Esophagus (tissue), 2 donors: Measurements from ENCODE around the gene ODAD4. TPM values are rescaled to one million over a fixed set of nuclear protein-coding genes. Genes with fewer than 3 reads are reported as not detected.

ENCODE experiments used
- H3K27ac ChIP-seq, 2 donors: one replicate each; pipeline ENCODE4 v1.5.1; 2013; ENCODE audit warnings: low read depth in 2 of 2, mild to moderate bottlenecking in 2 of 2, inconsistent platforms in 1 of 2, low read length in 1 of 2, moderate library complexity in 1 of 2
- H3K27me3 ChIP-seq, 2 donors: one replicate each; pipeline ENCODE4 v1.6.1; 2013; ENCODE audit warnings: low read length in 2 of 2, control low read depth in 1 of 2, mild to moderate bottlenecking in 1 of 2; ENCODE audit not compliant: insufficient read depth in 2 of 2, control insufficient read depth in 1 of 2
- H3K36me3 ChIP-seq, 2 donors: one replicate each; pipeline ENCODE4 v1.6.1; 2013; ENCODE audit warnings: low read length in 1 of 2; ENCODE audit not compliant: control insufficient read depth in 2 of 2, insufficient read depth in 2 of 2
- H3K4me1 ChIP-seq, 2 donors: one replicate each; pipeline ENCODE4 v1.6.1; 2013; ENCODE audit warnings: low read length in 1 of 2; ENCODE audit not compliant: control insufficient read depth in 2 of 2, insufficient read depth in 2 of 2
- H3K4me3 ChIP-seq, 2 donors: one replicate each; pipeline ENCODE4 v1.5.1; 2013; ENCODE audit warnings: low read length in 2 of 2, mild to moderate bottlenecking in 2 of 2, low read depth in 1 of 2, moderate library complexity in 1 of 2
- H3K9me3 ChIP-seq, 2 donors: one replicate each; pipeline ENCODE4 v1.6.1; 2013; ENCODE audit warnings: mild to moderate bottlenecking in 2 of 2, low read depth in 1 of 2, low read length in 1 of 2, moderate library complexity in 1 of 2; ENCODE audit not compliant: control insufficient read depth in 2 of 2, insufficient read depth in 1 of 2
- WGBS, 2 donors: extraction: QIAGEN DNeasy Blood & Tissue Kit; methylation state at CpG; one replicate each; pipeline ENCODE4 v1.1.7; 2013; 5-methylcytosine and 5-hydroxymethylcytosine counted together
- polyA plus RNA-seq, 2 donors: library from polyadenylated mRNA; stranded (reverse); fragments of 200-250 nt; gene quantifications; one replicate each; pipeline ENCODE4 v1.2.3, GENCODE V29; 2013
- donor health status: healthy with polysubstance abuse.
- donor health status: Bipolar disorder and iron deficiency.

ODAD4 gene
- polyA plus RNA-seq, 2 donors = 0.18 to 0.31 TPM

- WGBS, 2 donors = 77% methylated on average over 4 of the region's 4 CpGs
- H3K4me1 ChIP-seq = no peaks in the 10 kb centered on the region
- H3K4me3 ChIP-seq = no peak overlapping the region
- H3K27ac ChIP-seq = no peak overlapping the region
- H3K27me3 ChIP-seq = no peaks in the 10 kb centered on the region
- H3K36me3 ChIP-seq = no peaks in the 10 kb centered on the region
- H3K9me3 ChIP-seq = no peaks in the 10 kb centered on the region
Measured at GRCh38 chr17:41939044-41939692, 8.8 kb downstream of the ODAD4 start.

DNA sequence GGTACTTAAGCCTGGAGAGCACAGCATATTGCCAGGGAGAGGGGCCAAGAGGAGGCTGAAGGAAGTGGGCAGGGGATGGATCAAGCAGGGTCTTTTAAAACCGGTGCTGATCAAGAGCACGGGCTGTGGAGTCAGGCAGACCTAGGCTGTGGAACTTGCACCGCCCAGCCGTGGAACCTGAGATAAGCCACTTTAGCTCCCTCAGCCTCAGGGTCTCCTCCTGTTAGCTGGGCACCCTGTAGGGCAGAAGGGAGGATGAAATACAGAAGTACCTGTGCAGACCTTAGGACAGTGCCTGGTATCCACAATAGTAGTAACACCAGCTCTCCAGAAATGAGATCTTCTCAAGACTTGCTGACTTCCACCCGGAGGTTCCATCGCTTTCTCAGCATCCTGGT lies 9.3 kb downstream of the ODAD4 start:
- Histone ChIP-seq H3K27ac (no peak overlapping the region), H3K36me3 (no peaks in the 10 kb centered on the region), H3K4me3 (no peak overlapping the region), H3K9me3 (no peaks in the 10 kb centered on the region), H3K4me1 (no peaks in the 10 kb centered on the region), H3K27me3 (no peaks in the 10 kb centered on the region)
- WGBS, 2 donors = 83 to 91% methylated on average over 4 to 6 of the region's 6 CpGs

DNA sequence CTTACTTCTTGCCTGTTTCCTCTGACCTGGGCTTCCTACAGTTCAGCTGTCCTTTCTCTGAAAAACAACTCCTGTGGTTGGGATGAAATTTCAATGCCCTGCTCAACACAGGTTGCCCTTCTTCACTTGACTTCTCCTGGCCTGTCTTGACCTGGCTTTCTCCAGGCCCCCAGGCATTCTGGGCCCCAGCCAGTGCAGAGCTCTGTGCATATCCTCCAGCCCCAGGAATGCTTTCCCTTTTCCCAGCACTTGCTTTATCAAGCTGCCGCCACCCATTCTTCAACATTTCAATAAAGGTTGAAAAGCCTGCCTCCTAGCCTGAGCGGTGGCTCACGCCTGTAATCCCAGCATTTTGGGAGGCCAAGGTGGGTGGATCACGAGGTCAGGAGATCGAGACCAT lies 10.8 kb downstream of the ODAD4 start:
- no peaks in the 10 kb centered on the region for H3K4me1 ChIP-seq
- no peaks in the 10 kb centered on the region for H3K36me3 ChIP-seq
- H3K27ac ChIP-seq = no peak overlapping the region
- H3K27me3 ChIP-seq = no peaks in the 10 kb centered on the region
- H3K4me3 ChIP-seq = no peak overlapping the region
- no peaks in the 10 kb centered on the region for H3K9me3 ChIP-seq
- 82 to 88% methylated on average over 5 of the region's 5 CpGs for WGBS, 2 donors

- H3K4me3 ChIP-seq = no peak overlapping the region
- no peaks in the 10 kb centered on the region for H3K36me3 ChIP-seq
- H3K27ac ChIP-seq = no peak overlapping the region
- H3K27me3 ChIP-seq = no peaks in the 10 kb centered on the region
- no peaks in the 10 kb centered on the region for H3K4me1 ChIP-seq
- 87 to 93% methylated on average over 8 of the region's 8 CpGs for WGBS, 2 donors
- H3K9me3 ChIP-seq = no peaks in the 10 kb centered on the region
Measured at GRCh38 chr17:41942626-41943373, 12.4 kb downstream of the ODAD4 start.

DNA sequence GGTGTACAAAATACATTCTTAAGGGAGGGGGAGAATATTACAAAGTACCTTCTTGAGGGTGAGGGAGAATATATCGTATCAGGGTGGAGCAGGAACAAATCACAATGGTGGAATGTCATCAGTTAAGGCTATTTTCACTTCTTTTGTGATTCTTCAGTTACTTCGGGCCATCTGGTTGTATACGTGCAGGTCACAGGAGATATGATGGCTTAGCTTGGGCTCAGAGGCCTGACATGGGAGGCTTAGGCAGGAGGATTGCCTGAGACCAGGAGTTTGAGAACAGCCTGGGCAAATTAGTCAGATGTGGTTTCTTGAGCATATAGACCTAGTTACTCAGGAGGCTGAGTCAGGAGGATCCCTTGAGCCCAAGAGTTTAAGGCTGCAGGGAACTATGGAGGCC lies 13.1 kb downstream of the ODAD4 start:
- Histone ChIP-seq H3K27ac (no peak overlapping the region), H3K4me1 (no peaks in the 10 kb centered on the region)
- WGBS, 2 donors = 93% methylated on average over 3 of the region's 3 CpGs

GRCh38 chr17:41944943-41945342 lies 14.5 kb downstream of the ODAD4 start:
- 69 to 76% methylated on average over 3 of the region's 3 CpGs for WGBS, 2 donors
- Histone ChIP-seq H3K27me3 (no peaks in the 10 kb centered on the region), H3K4me1 (no peaks in the 10 kb centered on the region), H3K27ac (no peak overlapping the region), H3K4me3 (no peak overlapping the region), H3K9me3 (no peaks in the 10 kb centered on the region), H3K36me3 (no peaks in the 10 kb centered on the region)

More for the DNA sequence above, 13.1 kb downstream of the ODAD4 start:
- H3K9me3 ChIP-seq = no peaks in the 10 kb centered on the region
- H3K36me3 ChIP-seq = no peaks in the 10 kb centered on the region
- no peak overlapping the region for H3K4me3 ChIP-seq
- H3K27me3 ChIP-seq = no peaks in the 10 kb centered on the region

DNA sequence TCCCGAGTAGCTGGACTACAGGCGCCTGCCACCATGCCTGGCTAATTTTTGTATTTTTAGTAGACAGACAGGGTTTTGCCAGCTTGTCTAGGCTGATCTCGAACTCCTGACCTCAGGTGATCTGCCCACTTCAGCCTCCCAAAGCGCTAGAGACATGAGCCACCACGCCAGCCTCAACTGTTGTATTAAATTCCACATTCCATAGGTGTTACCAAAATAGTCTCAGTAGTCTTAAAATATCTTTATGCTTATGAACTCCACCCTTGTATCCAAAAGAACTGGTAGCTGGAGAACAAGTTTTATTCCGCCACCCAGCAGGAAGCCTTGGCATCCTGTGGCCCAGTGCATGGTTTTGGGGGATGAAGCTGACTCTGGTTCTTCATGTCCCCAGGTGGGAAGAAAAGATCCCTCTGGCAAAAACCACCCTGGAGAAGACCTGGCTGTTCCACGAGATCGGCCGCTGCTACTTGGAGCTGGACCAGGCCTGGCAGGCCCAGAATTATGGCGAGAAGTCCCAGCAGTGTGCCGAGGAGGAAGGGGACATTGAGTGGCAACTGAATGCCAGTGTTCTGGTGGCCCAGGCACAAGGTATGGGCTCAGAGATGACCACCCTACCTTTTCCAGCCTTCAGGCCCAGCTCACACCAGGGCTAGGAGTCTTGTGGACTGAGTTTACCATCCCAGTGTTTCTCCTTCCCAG lies 18.5 kb downstream of the ODAD4 start:
- no peaks in the 10 kb centered on the region for H3K4me1 ChIP-seq
- H3K36me3 ChIP-seq = no peaks in the 10 kb centered on the region
- no peak overlapping the region for H3K4me3 ChIP-seq
- no peak overlapping the region for H3K27ac ChIP-seq
- no peaks in the 10 kb centered on the region for H3K27me3 ChIP-seq
- no peaks in the 10 kb centered on the region for H3K9me3 ChIP-seq
- WGBS, 2 donors = 79 to 80% methylated on average over 11 of the region's 11 CpGs

DNA sequence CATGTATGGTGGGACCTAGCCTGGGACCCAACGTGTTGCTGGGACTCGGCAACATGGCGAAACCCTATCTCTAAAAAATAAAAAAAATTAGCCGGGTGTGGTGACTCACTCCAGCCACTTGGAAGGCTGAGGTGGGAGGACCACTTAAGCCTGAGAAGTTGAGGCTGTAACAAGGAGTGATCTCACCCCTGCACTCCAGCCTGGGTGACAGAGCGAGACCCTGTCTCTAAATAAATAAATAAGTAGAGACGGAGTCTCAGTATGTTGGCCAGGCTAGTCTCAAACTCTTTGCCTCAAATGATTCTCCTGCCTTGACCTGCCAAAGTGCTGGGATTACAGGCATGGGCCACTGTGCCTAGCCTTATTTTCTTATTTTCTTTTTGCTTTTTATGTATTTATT lies 26.1 kb downstream of the ODAD4 start:
- Histone ChIP-seq H3K36me3 (no peaks in the 10 kb centered on the region), H3K27ac (no peak overlapping the region), H3K27me3 (no peaks in the 10 kb centered on the region), H3K9me3 (no peaks in the 10 kb centered on the region), H3K4me1 (no peaks in the 10 kb centered on the region), H3K4me3 (no peak overlapping the region)
- WGBS, 2 donors = 83 to 91% methylated on average over 6 of the region's 6 CpGs

DNA sequence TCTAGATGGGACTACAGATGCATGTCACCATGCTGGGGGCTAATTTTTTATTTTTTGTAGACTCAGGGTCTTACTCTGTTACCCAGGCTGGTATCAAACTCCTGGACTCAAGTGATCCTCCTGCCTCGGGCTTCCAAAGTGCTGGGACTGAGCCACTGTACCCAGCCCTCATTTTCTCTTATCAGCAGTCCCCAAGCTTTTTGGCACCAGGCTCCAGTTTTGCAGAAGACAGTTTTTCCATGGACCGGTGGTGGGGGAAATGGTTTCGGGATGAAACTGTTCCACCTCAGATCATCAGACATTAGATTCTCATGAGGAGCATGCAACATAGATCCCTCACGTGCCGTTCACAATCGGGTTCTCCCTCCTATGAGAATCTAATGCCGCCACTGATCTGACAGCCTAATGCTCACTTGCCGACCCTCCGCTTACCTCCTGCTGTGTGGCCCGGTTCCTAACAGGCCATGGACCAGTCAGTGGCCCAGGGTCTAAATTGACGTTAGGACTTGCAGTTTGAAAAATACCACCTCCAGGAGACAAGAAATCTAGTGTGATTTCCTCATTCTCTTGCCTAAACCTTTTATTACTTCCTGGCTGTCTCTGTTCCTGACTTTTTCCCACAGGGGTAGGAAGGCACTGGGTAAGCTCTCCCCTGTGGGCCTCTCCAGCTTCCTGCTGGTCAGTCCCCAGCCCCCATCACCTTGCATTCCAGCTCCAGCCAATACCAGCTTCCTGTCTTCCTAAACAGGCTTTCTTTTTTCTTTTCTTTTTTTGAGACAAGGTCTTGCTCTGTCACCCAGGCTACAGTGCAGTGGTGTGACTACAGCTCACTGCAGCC lies 26.8 kb downstream of the ODAD4 start:
- no peaks in the 10 kb centered on the region for H3K9me3 ChIP-seq
- 75 to 79% methylated on average over 11 of the region's 11 CpGs for WGBS, 2 donors
- no peaks in the 10 kb centered on the region for H3K4me1 ChIP-seq
- H3K27me3 ChIP-seq = no peaks in the 10 kb centered on the region
- no peak overlapping the region for H3K27ac ChIP-seq
- H3K4me3 ChIP-seq = no peak overlapping the region
- no peaks in the 10 kb centered on the region for H3K36me3 ChIP-seq
